Sigmoid colon (tissue), 7 donors: ENCODE measurements around the gene RNASEL. TPM values are rescaled to one million over a fixed set of nuclear protein-coding genes. Genes with fewer than 3 reads are reported as not detected.

Source experiments
- DNase-seq: peaks from one replicate; pipeline ENCODE4 v3.0.0-alpha.2; 2019
- H3K27ac ChIP-seq, 4 donors: fragments of 200-600 bp; sonication (generic); one replicate each; pipeline ENCODE4 v1.5.1; 2016 to 2019; ENCODE audit warnings: mild to moderate bottlenecking in 1 of 4
- H3K27me3 ChIP-seq, 3 donors: fragments of 200-600 bp; sonication (generic); one replicate each; pipeline ENCODE4 v1.5.1; 2019; ENCODE audit warnings: mild to moderate bottlenecking in 1 of 3
- H3K36me3 ChIP-seq, 4 donors: fragments of 200-600 bp; sonication (generic); one replicate each; pipeline ENCODE4 v1.5.1; 2016 to 2019
- H3K4me1 ChIP-seq, 4 donors: fragments of 200-600 bp; sonication (generic); one replicate each; pipeline ENCODE4 v1.5.1; 2017 to 2019
- H3K4me3 ChIP-seq, 4 donors: fragments of 200-600 bp; sonication (generic); one replicate each; pipeline ENCODE4 v1.5.1; 2017 to 2019; ENCODE audit warnings: mild to moderate bottlenecking in 2 of 4, moderate library complexity in 1 of 4
- H3K9me3 ChIP-seq, 4 donors: fragments of 200-600 bp in 3 of 4; sonication (generic) in 3 of 4; one replicate each; pipeline versions ENCODE4 v1.5.1 to v1.6.1; 2013 to 2019
- CTCF ChIP-seq, 4 experiments: fragments of 450-650 bp in 3 of 4; fragments of 200-600 bp in 1 of 4; IDR thresholded peaks; one replicate each; pipeline ENCODE4 v1.5.1; 2016 to 2019; ENCODE audit warnings: antibody characterized with exemption in 4 of 4, mild to moderate bottlenecking in 3 of 4, moderate library complexity in 2 of 4
- EP300 ChIP-seq, 4 donors: sonication (generic); formaldehyde crosslinking; IDR thresholded peaks; one replicate each; pipeline ENCODE4 v1.6.1; 2017; ENCODE audit warnings: antibody characterized with exemption in 4 of 4
- POLR2A ChIP-seq, 2 donors: fragments of 450-650 bp; IDR thresholded peaks; one replicate each; pipeline ENCODE4 v1.6.1; 2016; ENCODE audit warnings: antibody characterized with exemption in 2 of 2, mild to moderate bottlenecking in 2 of 2, moderate library complexity in 2 of 2
- POLR2AphosphoS5 ChIP-seq, 4 donors: sonication (generic); formaldehyde crosslinking; IDR thresholded peaks; one replicate each; pipeline ENCODE4 v1.6.1; 2017; ENCODE audit warnings: antibody characterized with exemption in 4 of 4
- WGBS, 2 donors: extraction: QIAGEN DNeasy Blood & Tissue Kit; methylation state at CpG; one replicate each; pipeline ENCODE4 v1.1.7; 2013; 5-methylcytosine and 5-hydroxymethylcytosine counted together
- intact Hi-C: fragments of 100-400 bp; cut with DNase I; formaldehyde crosslinking; loops from one replicate; pipeline ENCODE4 v1.15.1; 2023
- polyA plus RNA-seq, 3 donors: library from polyadenylated mRNA; stranded (reverse); fragments of 200-250 nt; gene quantifications; one replicate each; pipeline ENCODE4 v1.2.3, GENCODE V29; 2013
- total RNA-seq, 4 donors: library from RNA; depleted of rRNA; stranded (reverse); fragments of >200 nt; gene quantifications; one replicate each; pipeline ENCODE4 v1.1.0, GENCODE V29; 2016
- donor health status: healthy with polysubstance abuse.
- donor health status: Bipolar disorder and iron deficiency.
- donor health status: healthy.

RNASEL gene
- total and polyA plus RNA-seq, 7 donors: 6.0 to 10.0 (median 7.4) TPM

DNA sequence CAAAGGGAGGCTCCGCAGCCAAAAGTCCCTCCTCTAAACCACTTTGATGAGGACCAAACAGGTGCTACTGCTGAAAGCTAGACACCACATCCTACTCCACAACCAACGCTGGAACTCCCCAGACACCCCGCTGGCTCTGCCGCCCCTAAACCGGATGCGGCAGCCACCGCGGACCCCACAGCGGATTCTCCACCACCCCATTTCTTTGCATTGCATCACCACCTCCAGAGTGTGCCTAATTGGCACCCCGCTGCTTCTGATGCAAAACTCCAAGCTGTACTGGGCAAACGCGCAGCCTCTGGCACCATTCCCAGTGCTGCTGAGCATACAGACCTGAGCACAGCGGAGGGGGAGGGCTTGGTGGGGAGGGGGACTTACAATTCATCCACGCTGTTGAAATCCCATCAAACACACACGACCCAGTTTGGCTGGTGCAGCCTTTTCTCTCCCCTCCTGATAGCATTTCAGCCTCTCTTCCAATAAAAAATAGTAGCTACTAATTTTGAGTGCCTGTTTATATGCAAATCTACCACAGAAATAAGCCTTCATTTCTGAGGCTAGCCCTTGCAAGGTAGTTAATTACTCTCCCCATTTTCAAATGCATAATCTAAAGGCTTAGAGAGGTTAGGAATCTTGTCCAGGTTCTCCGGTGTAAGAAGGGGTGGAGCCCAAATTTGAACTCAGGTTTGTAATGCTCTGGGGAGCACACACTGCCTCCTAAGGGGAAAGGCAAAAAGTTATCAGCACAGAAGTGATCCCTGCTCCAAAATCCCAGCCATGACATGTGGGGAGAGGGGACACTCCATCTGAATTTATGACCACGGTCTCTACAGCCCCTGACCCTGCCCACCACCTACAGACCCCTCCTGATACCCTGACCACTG, 27.3 kb upstream of the RNASEL start:
- peak overlapping the region in 2 of 4 donors; percentile 51 to 53 for H3K4me3 ChIP-seq
- intact Hi-C loops: no loop called here
- TF ChIP-seq POLR2A (IDR thresholded peaks at IDR 0.05) (no peak), POLR2AphosphoS5 (IDR thresholded peaks at IDR 0.05) (peak in 2 of 4 donors; percentile 29 to 46), EP300 (IDR thresholded peaks at IDR 0.05) (peak in 1 of 4 donors; percentile 12)

DNA sequence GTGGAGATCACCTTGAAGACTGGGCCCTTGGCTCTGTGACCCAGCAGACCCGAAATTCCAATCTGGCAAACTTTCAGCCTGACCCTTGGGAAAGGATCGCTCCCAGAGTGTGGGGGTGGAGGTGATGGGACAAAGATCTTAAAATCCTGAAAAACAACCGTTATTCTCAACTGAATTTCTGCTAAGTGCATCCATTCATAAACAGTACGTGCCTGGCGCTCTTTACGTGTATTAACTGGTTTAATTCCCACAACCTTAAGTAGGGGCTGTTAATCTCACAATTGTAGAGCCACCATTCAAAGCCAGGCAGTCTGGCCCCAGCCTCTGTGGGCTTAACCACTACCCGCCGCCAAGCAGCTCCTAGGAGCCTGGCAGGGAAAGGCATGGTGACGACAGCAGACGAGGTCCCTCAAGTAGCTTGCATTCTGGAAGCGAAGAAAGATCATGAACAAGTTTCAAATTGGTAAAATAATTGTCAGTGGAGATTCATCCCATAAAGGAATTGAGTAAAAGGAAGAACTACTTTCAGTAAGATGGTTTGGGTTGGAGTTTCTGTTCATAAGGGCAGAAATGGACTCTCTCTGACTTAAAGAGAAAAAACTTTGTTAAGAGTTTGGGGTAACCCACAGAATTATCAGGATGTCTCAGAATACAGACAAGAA, 26.5 kb upstream of the RNASEL start:
- H3K36me3 ChIP-seq: no peaks in the 10 kb centered on the region
- no peak for TF ChIP-seq POLR2A (IDR thresholded peaks at IDR 0.05)
- peak in 1 of 4 donors; percentile 8 for TF ChIP-seq POLR2AphosphoS5 (IDR thresholded peaks at IDR 0.05)
- no peaks in the 10 kb centered on the region for H3K9me3 ChIP-seq
- H3K4me1 ChIP-seq: peaks cover 0 to 23% (median 19%) of the 10 kb centered on the region in 4 donors
- intact Hi-C loops: no loop called here
- DNase-seq: peak; percentile 82
- WGBS, 2 donors: 21 to 39% methylated on average over 11 of the region's 11 CpGs
- peak overlapping the region; percentile 33 to 53 (median 46) for H3K4me3 ChIP-seq
- peak overlapping the region; percentile 86 to 95 (median 92) for H3K27ac ChIP-seq
- no peaks in the 10 kb centered on the region for H3K27me3 ChIP-seq

More for the DNA sequence above, 27.3 kb upstream of the RNASEL start:
- WGBS, 2 donors: 2 to 5% methylated on average over 17 of the region's 17 CpGs
- peak; percentile 93 for DNase-seq
- Histone ChIP-seq H3K27ac (peak overlapping the region; percentile 86 to 95 (median 92)), H3K36me3 (no peaks in the 10 kb centered on the region), H3K4me1 (peaks cover 0 to 23% (median 19%) of the 10 kb centered on the region in 4 donors), H3K27me3 (no peaks in the 10 kb centered on the region), H3K9me3 (no peaks in the 10 kb centered on the region)

- WGBS, 2 donors: 1% methylated on average over 56 of the region's 56 CpGs
- no peaks in the 10 kb centered on the region for H3K27me3 ChIP-seq
- intact Hi-C loops: no loop called here
Measured at GRCh38 chr1:182614796-182615454, 25.9 kb upstream of the RNASEL start.

DNA sequence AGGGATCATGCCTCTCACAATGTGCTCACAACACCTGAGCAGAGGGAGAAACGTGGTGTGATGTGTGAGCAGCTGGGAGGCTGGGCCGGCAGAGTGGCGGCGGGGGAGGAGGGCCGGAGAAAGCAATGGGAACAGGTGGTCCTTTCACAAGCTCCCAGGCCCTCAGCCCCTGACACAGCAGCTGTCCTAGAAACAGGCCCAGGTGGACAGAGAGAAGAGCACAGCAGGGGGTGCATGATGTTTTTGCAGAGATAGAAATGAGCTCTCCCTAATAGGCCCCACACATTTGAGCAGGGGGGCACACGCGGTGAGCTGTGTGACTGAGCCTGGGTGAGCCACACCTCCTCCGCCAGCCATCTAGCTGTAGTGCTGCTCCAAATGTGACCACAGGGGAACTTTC, 22.7 kb upstream of the RNASEL start:
- peaks cover 0 to 23% (median 19%) of the 10 kb centered on the region in 4 donors for H3K4me1 ChIP-seq
- intact Hi-C loops: no loop called here
- no peak overlapping the region for H3K27ac ChIP-seq
- WGBS, 2 donors: 86 to 93% methylated on average over 8 of the region's 8 CpGs
- no peaks in the 10 kb centered on the region for H3K9me3 ChIP-seq
- TF ChIP-seq CTCF (IDR thresholded peaks at IDR 0.05) (no peak), EP300 (IDR thresholded peaks at IDR 0.05) (no peak), POLR2A (IDR thresholded peaks at IDR 0.05) (no peak), POLR2AphosphoS5 (IDR thresholded peaks at IDR 0.05) (no peak)
- no peak for DNase-seq
- H3K4me3 ChIP-seq: no peak overlapping the region
- H3K36me3 ChIP-seq: no peaks in the 10 kb centered on the region
- H3K27me3 ChIP-seq: no peaks in the 10 kb centered on the region

More at GRCh38 chr1:182614796-182615454, 25.9 kb upstream of the RNASEL start:
- Histone ChIP-seq H3K9me3 (no peaks in the 10 kb centered on the region), H3K4me1 (peaks cover 0 to 23% (median 19%) of the 10 kb centered on the region in 4 donors), H3K27ac (peak overlapping the region; percentile 86 to 95 (median 92)), H3K36me3 (no peaks in the 10 kb centered on the region), H3K4me3 (peak overlapping the region; percentile 33 to 53 (median 46))
- TF ChIP-seq EP300 (IDR thresholded peaks at IDR 0.05): peak in 3 of 4 donors; percentile 15 to 72 (median 18)
- peak; percentile 24 to 51 for TF ChIP-seq POLR2A (IDR thresholded peaks at IDR 0.05)
- peak; percentile 67 to 80 (median 73) for TF ChIP-seq POLR2AphosphoS5 (IDR thresholded peaks at IDR 0.05)
- TF ChIP-seq CTCF (IDR thresholded peaks at IDR 0.05): no peak
- peak; percentile 91 for DNase-seq

- Histone ChIP-seq H3K27ac (no peak overlapping the region), H3K36me3 (no peaks in the 10 kb centered on the region), H3K4me3 (no peak overlapping the region), H3K4me1 (peaks cover 0 to 21% (median 16%) of the 10 kb centered on the region in 4 donors), H3K27me3 (no peaks in the 10 kb centered on the region), H3K9me3 (no peaks in the 10 kb centered on the region)
- DNase-seq: no peak
- WGBS, 2 donors: 79 to 95% methylated on average over 1 of the region's 1 CpG
- intact Hi-C loops: no loop called here
- no peak for TF ChIP-seq POLR2A (IDR thresholded peaks at IDR 0.05)
- no peak for TF ChIP-seq POLR2AphosphoS5 (IDR thresholded peaks at IDR 0.05)
- TF ChIP-seq EP300 (IDR thresholded peaks at IDR 0.05): no peak
- TF ChIP-seq CTCF (IDR thresholded peaks at IDR 0.05): no peak
Measured at GRCh38 chr1:182611326-182611725, 22.3 kb upstream of the RNASEL start.
